CD4-positive, alpha-beta T cell treated with Interferon alpha-2 for 1 hour (primary cell): ENCODE measurements around the gene SRPK1.
A peak's percentile ranks its signal among the peaks of the same experiment; 100 is the strongest.

Experiments
- DNase-seq, 2 donors: peaks; one replicate each; pipeline ENCODE4 v3.0.0-alpha.2; 2020 to 2022

Gene SRPK1

GRCh38 chr6:35810971-35811698, 109.8 kb downstream of the SRPK1 start:
- DNase-seq, result no peak

GRCh38 chr6:35809809-35810208, 111.1 kb downstream of the SRPK1 start:
- no peak for DNase-seq

DNA sequence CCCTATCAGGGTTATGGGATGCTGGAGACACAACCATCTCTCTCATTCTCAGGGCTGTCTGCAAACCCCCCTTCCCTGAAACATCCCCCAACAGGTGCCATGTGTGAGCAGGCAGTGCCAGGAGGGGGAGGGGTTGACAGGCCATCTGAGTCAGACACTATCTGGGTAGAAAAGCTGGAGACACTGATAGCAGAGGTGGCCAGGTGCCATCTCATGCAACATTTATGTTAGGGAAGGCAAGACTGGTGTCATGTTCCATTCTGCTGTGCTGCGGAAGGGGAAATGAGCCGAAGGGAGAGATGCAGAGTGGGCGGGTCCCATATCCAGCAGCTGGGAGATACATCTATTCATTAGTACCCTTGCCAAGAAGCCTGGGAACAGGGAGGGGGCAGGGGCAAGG, 112.2 kb downstream of the SRPK1 start:
- DNase-seq, result no peak

DNA sequence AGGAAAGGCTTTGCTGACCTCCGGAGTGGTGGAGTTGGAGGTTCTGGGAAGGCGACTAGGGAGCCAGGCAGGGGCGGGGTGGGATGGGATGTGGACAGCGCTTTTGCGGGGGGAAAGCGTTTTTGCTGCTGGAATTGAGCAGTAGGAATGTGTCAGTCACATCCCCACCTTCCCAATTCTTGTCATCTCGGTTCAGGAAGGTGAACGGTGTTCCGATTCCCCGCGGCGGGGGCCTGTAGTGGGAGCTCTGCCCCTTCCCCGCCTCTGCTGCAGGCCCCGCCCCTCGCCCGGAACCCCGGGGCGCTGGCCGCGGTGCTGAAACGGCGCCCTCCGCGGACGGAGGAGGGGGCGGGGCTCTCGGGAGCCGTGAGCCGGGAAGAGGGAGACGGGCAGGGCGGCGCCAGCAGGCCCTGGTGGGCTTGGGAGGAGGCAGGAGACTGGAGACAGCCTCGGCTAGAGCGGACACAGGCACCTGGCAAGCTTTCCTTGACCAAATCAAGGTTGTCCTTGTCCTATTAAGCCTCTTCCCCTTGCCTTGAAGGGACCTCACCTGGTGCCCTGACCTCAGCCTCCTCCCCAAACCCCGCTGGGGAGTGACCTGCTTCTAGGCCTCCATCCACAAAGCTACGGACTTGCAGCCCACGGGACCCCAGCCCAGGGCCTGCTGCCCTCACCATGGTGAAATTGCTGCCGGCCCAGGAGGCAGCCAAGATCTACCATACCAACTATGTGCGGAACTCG, 115.7 kb downstream of the SRPK1 start, which contains the start of gene LHFPL5:
LHFPL5 (plus strand) TSS at position 357 of the 741 bp plus-strand sequence; CDS start at position 676, 319 bp downstream.
- DNase-seq, result peak; percentile 6 to 43

DNA sequence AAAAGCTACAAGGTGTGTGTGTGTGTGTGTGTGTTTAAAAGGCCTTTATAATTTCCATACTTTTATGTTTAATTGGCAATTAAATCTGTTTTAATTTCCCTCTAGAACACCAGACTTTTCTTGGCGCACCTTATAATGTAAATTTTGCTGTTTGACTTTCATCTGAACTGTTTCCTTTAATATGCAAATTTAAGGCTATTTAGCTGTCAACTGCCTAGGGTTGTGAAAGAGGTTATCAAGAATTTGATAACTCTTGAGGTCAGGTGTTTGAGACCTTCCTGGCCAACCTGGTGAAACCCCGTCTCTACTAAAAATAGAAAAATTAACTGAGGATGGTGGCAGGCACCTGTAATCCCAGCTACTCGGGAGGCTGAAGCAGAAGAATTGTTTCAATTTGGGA, 119.8 kb downstream of the SRPK1 start:
- DNase-seq, result no peak

GRCh38 chr6:35798706-35799105, 122.2 kb downstream of the SRPK1 start:
- DNase-seq, result no peak

DNA sequence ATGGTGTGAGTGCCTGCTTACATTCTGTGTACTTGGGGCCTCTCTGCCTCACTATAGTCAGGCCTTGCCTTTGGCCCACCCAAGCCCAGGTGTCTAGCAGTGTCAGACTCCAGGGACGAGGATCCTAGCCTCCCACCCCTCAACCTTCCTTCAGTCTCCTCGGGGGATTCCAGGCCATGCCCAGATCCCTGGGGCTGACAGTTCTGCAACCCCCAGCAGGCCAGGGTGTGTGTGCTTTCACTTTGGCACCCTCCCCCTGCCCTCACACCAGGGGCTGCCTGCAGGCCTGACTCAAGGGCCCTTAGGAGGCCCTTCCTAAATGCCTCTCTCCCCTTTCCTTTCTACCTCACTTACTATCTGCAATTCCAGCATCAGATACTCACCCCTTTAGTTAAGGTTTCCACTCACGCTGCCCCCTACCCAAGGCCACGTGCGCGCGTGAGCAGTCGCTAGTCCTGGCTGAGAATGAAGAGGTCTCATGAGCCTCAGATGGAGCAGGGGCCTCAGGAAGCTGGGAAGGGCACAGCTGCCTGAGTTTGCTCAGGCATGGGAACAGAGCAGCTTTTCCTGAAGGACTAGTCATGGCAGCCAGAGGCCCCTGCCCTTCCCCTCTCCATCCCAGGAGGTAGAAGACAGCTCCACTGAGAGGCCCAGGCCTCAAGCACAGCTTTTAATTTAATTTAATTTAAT, 122.9 kb downstream of the SRPK1 start:
- DNase-seq, result no peak

DNA sequence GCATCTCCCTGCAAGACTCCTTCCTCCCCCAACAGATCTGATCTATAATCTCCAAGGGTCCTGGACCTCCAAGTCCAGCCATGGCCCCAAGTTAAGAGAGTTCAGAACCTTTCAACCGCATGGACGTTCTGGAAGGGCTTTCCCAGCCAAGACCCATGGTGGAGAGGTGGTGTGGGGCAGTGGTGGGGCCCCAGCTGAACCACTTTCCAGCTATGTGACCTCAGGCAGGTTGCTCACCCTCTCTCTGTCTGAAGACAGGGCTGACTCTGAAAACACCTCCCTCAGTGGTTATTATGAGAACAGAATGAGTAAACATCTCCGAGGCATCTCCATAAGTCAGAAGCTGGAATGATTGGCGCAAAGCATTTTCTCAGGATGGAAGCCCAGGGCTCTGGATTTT, 124.7 kb downstream of the SRPK1 start:
- no peak for DNase-seq

- DNase-seq, result no peak
These were observed 125.3 kb downstream of the SRPK1 start for GRCh38 chr6:35795453-35796071.

GRCh38 chr6:35794536-35795452, 126.1 kb downstream of the SRPK1 start:
- no peak for DNase-seq

GRCh38 chr6:35790683-35791082, 130.2 kb downstream of the SRPK1 start:
- no peak for DNase-seq

GRCh38 chr6:35788423-35788982, 132.4 kb downstream of the SRPK1 start:
- DNase-seq, result no peak

GRCh38 chr6:35787266-35788218, 133.4 kb downstream of the SRPK1 start:
- no peak for DNase-seq

- DNase-seq, result no peak
These were observed 134.1 kb downstream of the SRPK1 start for GRCh38 chr6:35786810-35787209.

DNA sequence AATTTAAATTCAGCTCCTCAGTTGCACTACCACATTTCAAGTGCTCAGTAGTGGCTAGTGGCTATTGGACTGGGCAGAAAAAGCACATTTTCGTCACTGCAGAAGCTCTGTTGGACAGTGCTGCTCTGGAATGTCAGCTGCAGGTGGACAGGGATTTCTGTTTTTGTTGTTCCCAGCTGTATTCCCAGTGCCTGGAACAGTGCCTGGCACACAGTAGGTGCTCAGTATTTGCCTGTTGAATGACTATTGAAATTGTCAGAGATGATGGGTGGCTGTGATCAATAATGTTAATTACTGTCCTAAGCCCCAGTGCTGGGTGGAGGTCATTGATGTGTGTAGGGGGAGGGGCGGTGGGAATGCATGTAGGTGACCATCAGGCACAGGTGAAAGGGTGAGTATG, 134.6 kb downstream of the SRPK1 start:
- no peak for DNase-seq

- DNase-seq, result no peak
These were observed 136.7 kb downstream of the SRPK1 start for GRCh38 chr6:35784200-35784599.
